ENCODE measurements around the gene MLYCD. TPM values are rescaled to one million over a fixed set of nuclear protein-coding genes. Genes with fewer than 3 reads are reported as not detected.

The MLYCD gene
- total RNA-seq (2014; rRNA removed; shearing (Covaris generic)): 2.2 and 2.3 TPM in 2 replicates

DNA sequence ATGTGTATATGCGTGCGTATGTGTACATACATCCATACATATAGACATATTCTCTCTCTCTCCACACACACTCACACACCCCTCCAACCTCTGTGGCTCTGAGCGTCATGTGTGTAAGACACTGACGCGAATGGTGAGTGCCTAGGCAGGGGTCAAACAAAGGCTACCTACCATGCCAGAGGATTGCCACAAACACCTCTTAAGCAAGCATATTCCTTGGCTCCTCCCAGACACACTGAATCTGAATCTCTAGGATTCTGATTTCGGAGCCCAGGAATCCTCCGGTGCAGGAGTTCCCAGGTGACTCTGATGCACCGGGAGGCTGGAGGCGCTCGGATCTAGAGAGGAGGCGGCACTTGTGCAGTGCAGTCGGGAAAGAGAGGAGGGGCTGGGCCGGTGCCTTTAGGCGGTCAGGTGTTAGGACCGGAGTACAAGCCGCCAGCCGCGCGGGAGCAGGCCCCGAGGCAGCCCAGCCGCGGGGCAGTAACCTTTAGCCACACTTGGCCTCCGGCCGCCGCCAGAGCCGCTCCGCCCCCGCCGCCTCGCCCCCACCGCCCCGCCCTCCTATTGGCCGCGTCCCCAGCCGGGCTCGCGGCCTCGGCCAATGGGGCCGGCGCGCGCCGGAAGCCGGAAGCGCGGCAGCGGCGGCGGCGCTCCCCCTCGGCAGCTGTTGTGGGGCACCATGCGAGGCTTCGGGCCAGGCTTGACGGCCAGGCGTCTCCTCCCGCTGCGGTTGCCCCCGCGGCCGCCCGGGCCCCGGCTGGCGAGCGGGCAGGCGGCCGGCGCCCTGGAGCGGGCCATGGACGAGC, at the start of gene MLYCD:
Gene MLYCD, plus strand, starts transcription at position 653 of the 809 bp plus-strand sequence. Its CDS starts 30 bp downstream, at position 683.

DNA sequence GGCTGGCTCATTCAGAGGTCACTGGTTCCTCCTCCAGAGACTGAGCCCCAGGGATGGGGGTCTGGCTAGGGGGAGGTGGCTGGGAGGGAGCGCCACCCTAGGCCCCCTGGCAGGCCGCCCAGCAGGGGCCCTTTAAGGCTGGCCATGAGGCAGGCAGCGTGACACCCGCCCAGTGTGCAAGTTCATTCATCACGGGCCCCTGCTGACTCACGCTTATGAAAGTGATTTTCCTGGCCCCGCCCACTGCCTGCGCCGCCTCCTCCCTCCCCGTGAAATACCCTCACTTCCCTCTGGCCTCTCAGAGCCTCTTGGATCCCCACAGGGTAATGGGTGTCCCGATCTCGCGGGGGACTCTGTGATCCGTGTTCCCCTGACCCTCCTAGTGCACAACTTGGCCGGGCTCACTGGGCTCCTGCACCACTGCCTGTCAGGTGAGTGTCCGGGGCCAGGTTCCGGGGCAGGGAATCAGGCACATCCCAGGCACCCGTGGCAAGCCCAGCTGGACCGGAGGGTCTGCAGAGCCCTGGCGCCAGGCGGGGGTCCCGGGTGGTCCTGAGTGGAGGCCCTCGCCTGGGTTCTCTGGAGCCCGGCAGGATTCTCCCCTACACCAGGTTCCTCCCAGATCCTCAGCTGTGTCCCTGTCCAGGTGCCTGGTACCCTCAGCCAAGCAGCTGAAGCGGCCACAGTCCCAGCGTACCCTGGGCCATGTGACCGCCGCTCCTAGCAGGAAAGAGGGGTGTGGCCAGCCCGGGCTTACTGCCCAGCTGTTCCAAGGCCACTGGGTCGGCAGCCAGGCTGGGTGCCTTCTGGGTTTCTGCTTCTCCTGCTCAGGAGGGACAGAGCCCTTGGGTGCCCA, 54.3 kb downstream of the MLYCD start, which contains the start of gene OSGIN1:
Gene OSGIN1, plus strand, starts transcription at position 301 of the 856 bp plus-strand sequence. CDS start 4,432 bp downstream, outside the sequence.

DNA sequence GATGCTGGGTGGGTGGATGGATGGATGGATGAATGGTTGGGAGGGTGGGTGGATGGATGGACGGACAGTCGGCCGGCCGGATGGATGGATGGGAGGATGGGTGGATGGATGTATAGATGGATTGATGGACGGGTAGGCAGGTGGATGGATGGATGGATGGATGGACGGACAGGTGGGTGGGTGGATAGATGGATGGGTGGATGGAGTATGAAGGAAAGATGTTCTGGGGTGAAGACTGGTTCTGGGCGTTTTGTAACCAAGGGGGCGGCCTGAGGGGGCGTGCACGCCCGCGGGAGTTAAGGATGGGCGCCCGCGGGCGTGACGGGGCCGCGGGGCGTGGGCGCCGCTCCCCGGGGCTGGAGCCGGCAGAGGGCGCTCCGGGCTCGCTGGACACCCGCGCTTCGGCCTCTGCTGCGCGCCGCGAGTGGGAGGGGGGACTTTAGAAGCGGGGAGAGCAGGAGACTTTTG, 69.0 kb downstream of the MLYCD start, which contains the start of gene NECAB2:
Gene NECAB2, plus strand, starts transcription at position 407 of the 468 bp plus-strand sequence. CDS start 405 bp downstream, outside the sequence.

Other genes with a start within 250 kb of the MLYCD start
- 260 and 314 TPM in 2 replicates for gene HSBP1, start 91.1 kb upstream of the MLYCD start, total RNA-seq (2014; rRNA removed; shearing (Covaris generic))
- 1.3 and 1.9 TPM in 2 replicates for gene OSGIN1, start 54.1 kb downstream of the MLYCD start, total RNA-seq (2014; rRNA removed; shearing (Covaris generic))
- 0.04 and 0.82 TPM in 2 replicates for gene NECAB2, start 69.1 kb downstream of the MLYCD start, total RNA-seq (2014; rRNA removed; shearing (Covaris generic))
- gene SLC38A8, start 143.7 kb downstream of the MLYCD start, total RNA-seq (2014; rRNA removed; shearing (Covaris generic)): not detected in 2 replicates
- gene MBTPS1, start 217.8 kb downstream of the MLYCD start, total RNA-seq (2014; rRNA removed; shearing (Covaris generic)): 69.0 and 81.6 TPM in 2 replicates
- 8.7 and 15.8 TPM in 2 replicates for gene HSDL1, start 246.1 kb downstream of the MLYCD start, total RNA-seq (2014; rRNA removed; shearing (Covaris generic))
- gene DNAAF1, start 246.2 kb downstream of the MLYCD start, total RNA-seq (2014; rRNA removed; shearing (Covaris generic)): 0.38 and 0.90 TPM in 2 replicates